Measurements from ENCODE around the gene LIN7A. TPM values are rescaled to one million over a fixed set of nuclear protein-coding genes. Genes with fewer than 3 reads are reported as not detected.

The LIN7A gene
- total and polyA plus RNA-seq, 2 of the 4 experiments (the other 2 are of a cell fraction) = 10.8 to 24.7 TPM

DNA sequence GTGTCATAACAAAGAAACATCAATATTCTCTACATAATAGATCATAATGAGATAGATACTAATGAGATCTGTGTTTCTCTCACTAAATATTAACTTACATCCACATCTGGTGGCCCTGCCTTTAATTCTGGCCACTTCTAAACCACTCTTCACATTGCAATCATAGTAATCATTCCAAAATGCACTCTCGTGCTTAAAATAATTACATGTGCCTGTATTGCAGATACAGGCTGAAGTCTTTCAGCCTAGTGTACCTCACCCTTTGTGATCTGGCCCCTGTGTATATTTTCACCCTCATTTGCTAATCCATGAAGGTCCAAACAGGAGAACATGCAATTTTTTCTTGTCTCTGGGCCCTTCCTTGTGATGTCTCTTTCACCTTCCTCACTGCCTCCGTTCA, 108.0 kb downstream of the LIN7A start:
- Histone ChIP-seq H3K4me3 (ENCODE audit: insufficient read depth, low read depth, low read length) (no peak overlapping the region), H3K4me1 (ENCODE audit: control insufficient read depth, insufficient read depth, low read length) (peaks cover 3% of the 10 kb centered on the region; the same call in 1 of the 2 replicates), H3K27ac (ENCODE audit: insufficient read depth, low read length) (no peak overlapping the region), H3K18ac (ENCODE audit: low read depth, low read length) (no peak overlapping the region), H3K36me3 (ENCODE audit: control insufficient read depth, insufficient read depth, low read length) (no peaks in the 10 kb centered on the region), H2BK5ac (ENCODE audit: low read depth, low read length, poor library complexity, severe bottlenecking) (no peak overlapping the region), H2AK5ac (ENCODE audit: low read depth, low read length) (no peak overlapping the region), H2AK9ac (replicated peaks; ENCODE audit: low read depth, low read length, poor library complexity) (no peak overlapping the region), H2BK120ac (ENCODE audit: low read depth, low read length) (no peak overlapping the region), H3K9ac (ENCODE audit: low read depth, low read length) (no peak overlapping the region), H3K4ac (ENCODE audit: low read depth, low read length) (no peak overlapping the region), H3K56ac (ENCODE audit: extremely low read depth, insufficient read depth, low read length) (no peak overlapping the region), H3K4me2 (ENCODE audit: low read depth, low read length) (peak overlapping the region; percentile 46; the same call in 1 of the 2 replicates), H4K8ac (ENCODE audit: low read depth in 2 of 2, low read length in 2 of 2) (no peak overlapping the region), H4K5ac (ENCODE audit: low read depth, low read length) (no peak overlapping the region), H3K27me3 (ENCODE audit: control insufficient read depth, insufficient read depth, low read length) (no peaks in the 10 kb centered on the region), H4K20me1 (ENCODE audit: insufficient read depth, low read length) (no peaks in the 10 kb centered on the region), H2BK15ac (ENCODE audit: low read depth, low read length) (no peak overlapping the region), H4K91ac (ENCODE audit: insufficient read depth, low read depth, low read length) (no peak overlapping the region), H3K23ac (ENCODE audit: low read depth, low read length) (no peak overlapping the region; the same call in 1 of the 2 replicates), H3K9me3 (ENCODE audit: control insufficient read depth, insufficient read depth, low read length) (no peaks in the 10 kb centered on the region), H2AFZ (replicated peaks; ENCODE audit: low read length, poor library complexity) (no peak overlapping the region), H3K79me1 (ENCODE audit: low read depth in 1 of 2, low read length in 2 of 2) (no peaks in the 10 kb centered on the region), H2BK20ac (ENCODE audit: low read depth, low read length) (no peak overlapping the region), H3K9me1 (ENCODE audit: insufficient read depth, low read length) (peaks cover 3% of the 10 kb centered on the region; the same call in 1 of the 2 replicates), H3K14ac (replicated peaks; ENCODE audit: low read depth, low read length) (peak overlapping the region; percentile 58; the same call in 1 of the 2 replicates)
- dilution Hi-C loops (cut with HindIII; ENCODE audit: low sequenced_read_pairs, unreplicated experiment) = no loop called here
- intact Hi-C loops (cut with micrococcal nuclease) = loop anchor here (10.0 kb wide), 1 partner anchor 425 kb away; no protein-coding TSS in a partner anchor
- TF ChIP-seq MXI1 (IDR thresholded peaks at IDR 0.05; ENCODE audit: borderline replicate concordance, low read depth, low read length) (no peak), POLR2A (IDR thresholded peaks at IDR 0.05; ENCODE audit: low read depth, low read length) (no peak), RFX5 (IDR thresholded peaks at IDR 0.05; ENCODE audit: low read depth, low read length) (no peak), RCOR1 (IDR thresholded peaks at IDR 0.05; ENCODE audit: insufficient replicate concordance, low read length) (no peak), MAFK (IDR thresholded peaks at IDR 0.05; ENCODE audit: low read depth, low read length) (no peak), CHD1 (IDR thresholded peaks at IDR 0.05; ENCODE audit: low read depth, low read length) (no peak), BHLHE40 (IDR thresholded peaks at IDR 0.05; ENCODE audit: low read depth, low read length) (no peak; the same call in 1 of the 2 replicates), RAD21 (IDR thresholded peaks at IDR 0.05; ENCODE audit: low read length) (no peak)
- TF ChIP-seq, protein P1, sequence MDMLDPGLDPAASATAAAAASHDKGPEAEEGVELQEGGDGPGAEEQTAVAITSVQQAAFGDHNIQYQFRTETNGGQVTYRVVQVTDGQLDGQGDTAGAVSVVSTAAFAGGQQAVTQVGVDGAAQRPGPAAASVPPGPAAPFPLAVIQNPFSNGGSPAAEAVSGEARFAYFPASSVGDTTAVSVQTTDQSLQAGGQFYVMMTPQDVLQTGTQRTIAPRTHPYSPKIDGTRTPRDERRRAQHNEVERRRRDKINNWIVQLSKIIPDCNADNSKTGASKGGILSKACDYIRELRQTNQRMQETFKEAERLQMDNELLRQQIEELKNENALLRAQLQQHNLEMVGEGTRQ (IDR thresholded peaks at IDR 0.05; ENCODE audit: low read depth, low read length) = no peak
- DNase-seq (peak; percentile 13), ATAC-seq (ENCODE audit: low read depth) (peak; percentile 53)
- no CpG with 5 or more reads among the region's 2 CpGs for WGBS, 2 experiments (ENCODE audit: extremely low coverage in 2 of 2, insufficient read length in 1 of 2)
- CTCF ChIA-PET = no interaction called here
- in situ Hi-C loops (cut with MboI; ENCODE audit: low sequenced_read_pairs) = no loop called here
- POLR2A ChIA-PET (ENCODE audit: unreplicated experiment) = no interaction called here
- BruUV-seq (replicated peaks) = no TSS peak

All from IMR-90 (cell line).